ENCODE data around the gene KRTAP3-3.

GRCh38 chr17:41019415-41019814, 25.5 kb upstream of the KRTAP3-3 start:
- TF ChIP-seq POLR2A (IDR thresholded peaks at IDR 0.05) (no peak), CTCF (IDR thresholded peaks at IDR 0.05 in 4 of 5, conservative IDR thresholded peaks at IDR 0.05 in 1 of 5) (no peak)

Data from gastrocnemius medialis (tissue), 4 donors.